Measurements from ENCODE around the gene RAPGEF5.

- no peak for TF ChIP-seq CTCF (IDR thresholded peaks at IDR 0.05)
- TF ChIP-seq ZFX (IDR thresholded peaks at IDR 0.05; ENCODE audit: borderline replicate concordance) = no peak
Observed at GRCh38 chr7:22230238-22230637, 126.7 kb downstream of the RAPGEF5 start.

Measured in 22Rv1 (cell line).